Brain microvascular endothelial cell (primary cell): ENCODE measurements around the gene YRDC.

ENCODE experiments used
- DNase-seq: peaks from one replicate; pipeline ENCODE4 v3.0.0-alpha.2; 2020
- H3K27ac ChIP-seq: fragments of 250-450 bp; sonication (Bioruptor Pico); 2 replicates; pipeline ENCODE4 v1.5.1; 2020; ENCODE audit warnings: mild to moderate bottlenecking, moderate library complexity
- H3K27me3 ChIP-seq: fragments of 250-450 bp; sonication (Bioruptor Pico); replicated peaks from 2 replicates; pipeline ENCODE4 v1.5.1; 2020; ENCODE audit warnings: mild to moderate bottlenecking
- H3K36me3 ChIP-seq: fragments of 250-450 bp; sonication (Bioruptor Pico); replicated peaks from 2 replicates; pipeline ENCODE4 v1.5.1; 2020; ENCODE audit warnings: mild to moderate bottlenecking
- H3K4me3 ChIP-seq: 2 replicates; pipeline ENCODE4 v1.5.1; 2011; ENCODE audit warnings: low read depth, mild to moderate bottlenecking, control low read depth, low read length, moderate library complexity
- CTCF ChIP-seq: IDR thresholded peaks from 2 replicates; pipeline ENCODE4 v1.5.1; 2011; ENCODE audit warnings: low read depth, mild to moderate bottlenecking, moderate library complexity, low read length, control low read depth, inconsistent platforms; ENCODE audit errors: missing control alignments
- in situ Hi-C: cut with HindIII; loops from 2 replicates; pipeline ENCODE4 v1.10.0; 2017; ENCODE audit warnings: low sequenced_read_pairs, low pct_ligation_motif_present

YRDC gene

GRCh38 chr1:37828410-37829074, 20.5 kb upstream of the YRDC start:
- in situ Hi-C loops = no loop called here
- Histone ChIP-seq H3K36me3 (peaks cover 34% of the 10 kb centered on the region), H3K27ac (no peak overlapping the region)

GRCh38 chr1:37825506-37825905, 17.5 kb upstream of the YRDC start:
- Histone ChIP-seq H3K36me3 (peaks cover 41% of the 10 kb centered on the region), H3K27ac (no peak overlapping the region), H3K27me3 (no peaks in the 10 kb centered on the region), H3K4me3 (no peak overlapping the region)
- DNase-seq = no peak
- in situ Hi-C loops = no loop called here
- TF ChIP-seq CTCF = no peak

More at GRCh38 chr1:37828410-37829074, 20.5 kb upstream of the YRDC start:
- DNase-seq = no peak
- TF ChIP-seq CTCF = no peak
- H3K27me3 ChIP-seq = no peaks in the 10 kb centered on the region
- H3K4me3 ChIP-seq = no peak overlapping the region

- Histone ChIP-seq H3K36me3 (peaks cover 49% of the 10 kb centered on the region), H3K27ac (no peak overlapping the region), H3K4me3 (no peak overlapping the region), H3K27me3 (no peaks in the 10 kb centered on the region)
- no peak for DNase-seq
- in situ Hi-C loops = no loop called here
- TF ChIP-seq CTCF = no peak
Observed at GRCh38 chr1:37824001-37824400, 16.0 kb upstream of the YRDC start.

GRCh38 chr1:37822906-37823815, 15.2 kb upstream of the YRDC start:
- H3K27ac ChIP-seq = no peak overlapping the region

GRCh38 chr1:37821481-37821880, 13.5 kb upstream of the YRDC start:
- H3K4me3 ChIP-seq = no peak overlapping the region
- TF ChIP-seq CTCF = no peak
- H3K27me3 ChIP-seq = no peaks in the 10 kb centered on the region
- no peak for DNase-seq
- H3K27ac ChIP-seq = no peak overlapping the region
- peaks cover 50% of the 10 kb centered on the region for H3K36me3 ChIP-seq
- in situ Hi-C loops = no loop called here

More at GRCh38 chr1:37822906-37823815, 15.2 kb upstream of the YRDC start:
- Histone ChIP-seq H3K27me3 (no peaks in the 10 kb centered on the region), H3K4me3 (no peak overlapping the region), H3K36me3 (peaks cover 42% of the 10 kb centered on the region)
- TF ChIP-seq CTCF = no peak
- in situ Hi-C loops = no loop called here
- peak; percentile 8 for DNase-seq
